HG03139 (cell line): ENCODE results near the gene TSPAN9.

Experiments
- ATAC-seq: cut with Tn5 transposase; IDR thresholded peaks from one replicate; pipeline ENCODE4 v1.9.1; 2021; ENCODE audit not compliant: unreplicated experiment

TSPAN9 gene

DNA sequence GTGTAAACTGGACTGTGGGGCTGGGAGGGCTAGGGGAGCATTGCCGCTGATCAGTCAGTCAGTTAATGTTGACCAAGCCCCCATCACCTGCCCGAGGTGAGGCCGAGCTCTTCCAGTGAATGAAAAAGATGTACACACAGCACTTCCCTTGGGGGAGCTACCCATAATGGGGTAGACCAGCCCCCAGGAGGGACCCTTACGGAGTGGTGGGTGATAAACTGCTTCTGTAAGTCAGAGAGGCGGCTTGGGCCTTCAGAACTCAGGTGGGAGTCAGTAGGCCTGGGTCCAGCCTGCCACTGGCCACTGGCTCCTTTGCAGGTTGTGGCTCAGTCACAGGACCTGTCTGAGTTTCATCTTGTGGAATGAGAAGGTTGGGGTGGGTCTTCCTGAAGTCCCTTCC lies 43.5 kb downstream of the TSPAN9 start:
- ATAC-seq: no peak

GRCh38 chr12:3122841-3123678 lies 45.9 kb downstream of the TSPAN9 start:
- no peak for ATAC-seq

DNA sequence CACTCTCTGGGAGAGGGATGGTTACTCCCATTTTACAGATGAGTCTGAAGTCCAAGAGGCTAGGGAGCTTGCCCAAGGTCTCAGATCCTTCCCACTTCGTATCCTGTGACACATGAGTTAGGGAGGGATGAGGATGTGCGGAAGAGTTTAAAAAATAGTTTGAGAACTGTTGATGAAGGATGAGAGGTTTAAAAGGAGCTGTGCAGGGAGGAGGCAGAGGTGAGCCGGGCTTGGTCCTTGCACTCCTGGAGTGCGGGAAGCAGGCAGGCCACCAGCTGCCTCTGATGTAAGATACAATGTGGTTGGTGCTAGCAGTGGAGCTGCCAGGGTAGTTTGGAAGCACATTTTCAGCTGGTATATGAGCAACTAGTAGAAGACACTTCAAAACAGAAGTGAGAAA lies 46.5 kb downstream of the TSPAN9 start:
- ATAC-seq: no peak

DNA sequence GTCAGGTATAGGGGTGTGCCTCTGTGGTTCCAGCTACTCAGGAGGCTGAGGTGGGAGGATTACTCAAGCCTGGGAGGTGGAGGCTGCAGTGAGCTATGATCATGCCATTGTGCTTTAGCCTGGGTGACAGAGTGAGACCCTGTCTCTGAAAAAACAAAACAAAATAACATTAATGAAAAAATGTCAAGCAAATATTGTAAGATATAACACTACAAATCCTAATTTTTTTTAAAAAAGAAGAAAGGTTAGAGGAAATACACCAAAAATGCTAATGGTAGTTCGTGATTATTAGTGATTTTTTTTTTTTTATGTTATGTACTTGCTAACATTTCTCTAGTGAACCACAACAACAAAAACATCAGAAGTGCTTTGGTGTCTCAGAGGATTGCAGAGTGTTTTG lies 47.7 kb downstream of the TSPAN9 start:
- ATAC-seq: no peak

DNA sequence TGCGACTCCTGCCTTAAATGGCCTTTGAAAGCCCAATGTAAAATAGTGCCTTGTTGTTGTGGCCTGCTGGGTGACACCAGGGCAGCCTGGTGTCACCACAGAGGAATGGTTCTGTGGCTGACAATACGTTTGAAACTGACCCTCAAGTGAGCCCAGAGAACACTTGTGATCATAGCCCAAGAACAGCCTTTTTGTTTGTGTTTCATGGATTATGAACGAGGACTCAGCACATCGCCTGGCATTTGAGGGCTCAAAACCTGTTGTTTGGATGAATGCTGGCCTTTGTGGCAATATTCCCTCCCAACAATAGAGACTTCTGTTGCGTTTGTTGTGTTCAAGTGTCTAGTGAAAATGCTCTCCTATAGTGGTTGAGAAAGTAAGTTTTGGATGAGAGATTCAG lies 48.5 kb downstream of the TSPAN9 start:
- ATAC-seq: no peak

- ATAC-seq: no peak
Measured at GRCh38 chr12:3127832-3128231, 50.7 kb downstream of the TSPAN9 start.

DNA sequence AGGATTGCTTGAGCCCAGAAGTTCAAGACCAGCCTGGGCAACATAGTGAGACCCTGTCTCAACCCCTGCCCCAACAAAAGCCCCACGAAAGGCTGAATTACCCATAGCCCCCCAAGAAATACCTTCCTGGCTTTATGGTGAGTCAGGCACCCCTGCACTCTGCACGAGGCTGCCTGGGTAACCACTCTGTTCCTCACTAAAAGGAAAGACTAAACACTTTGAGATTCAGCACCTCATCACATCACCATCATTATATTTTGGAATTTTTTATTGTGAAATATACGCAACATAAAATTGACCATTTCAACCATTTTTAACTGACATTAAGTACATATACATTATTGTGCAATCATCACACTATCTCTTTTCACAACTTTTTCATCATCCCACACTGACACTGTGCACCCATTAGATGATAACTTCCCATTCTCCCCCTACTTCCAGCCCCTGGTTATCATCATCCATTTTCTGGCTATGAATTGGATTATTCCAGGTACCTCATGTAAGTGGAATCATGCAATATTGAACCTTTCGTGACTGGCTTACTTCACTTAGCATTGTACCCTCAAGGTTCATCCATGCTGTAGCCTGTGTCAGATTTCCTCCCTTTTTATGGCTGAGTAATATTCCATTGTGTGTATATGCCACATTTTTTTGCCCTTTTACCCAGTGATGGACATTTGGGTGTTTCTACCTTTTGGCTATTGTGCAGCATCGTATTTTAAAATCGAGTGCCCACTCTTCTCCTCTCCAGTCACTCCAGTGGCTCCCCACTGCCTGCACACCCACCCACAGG lies 51.5 kb downstream of the TSPAN9 start:
- ATAC-seq: no peak

DNA sequence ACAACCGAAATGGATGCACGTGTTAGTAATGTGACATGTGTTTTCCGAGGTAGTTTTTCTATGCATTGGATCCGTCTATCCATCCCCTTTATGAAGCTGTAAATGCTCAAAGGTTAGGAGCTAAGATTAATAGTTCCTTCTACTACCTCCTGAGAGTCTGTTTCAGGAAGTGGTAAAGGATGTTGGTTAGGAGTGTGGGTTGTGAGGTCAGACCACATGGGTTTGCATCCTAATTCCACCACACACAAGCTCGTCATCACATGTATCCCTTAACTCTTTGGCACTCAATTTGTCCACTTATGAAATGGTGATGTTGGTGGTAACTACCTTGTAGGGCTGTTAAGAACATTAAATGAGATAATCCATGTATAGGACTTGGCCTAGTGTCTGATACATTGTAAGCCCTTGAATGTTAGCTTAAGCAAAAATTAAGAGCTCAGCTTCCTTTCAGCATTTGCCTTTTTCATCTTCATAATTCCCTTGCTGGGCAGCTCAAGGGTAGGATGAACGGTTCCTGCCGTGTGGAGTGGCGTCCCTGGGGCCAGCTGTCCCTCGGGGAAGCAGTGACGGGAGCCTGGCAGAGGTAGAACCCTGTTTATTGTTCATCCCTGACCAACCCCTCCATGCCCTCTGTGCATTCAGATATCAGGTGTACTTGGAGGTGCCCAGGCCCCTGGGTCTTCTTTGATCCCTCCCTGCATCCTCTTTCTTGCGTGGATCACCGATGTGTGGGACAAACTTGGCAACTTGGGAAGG lies 52.3 kb downstream of the TSPAN9 start:
- no peak for ATAC-seq

DNA sequence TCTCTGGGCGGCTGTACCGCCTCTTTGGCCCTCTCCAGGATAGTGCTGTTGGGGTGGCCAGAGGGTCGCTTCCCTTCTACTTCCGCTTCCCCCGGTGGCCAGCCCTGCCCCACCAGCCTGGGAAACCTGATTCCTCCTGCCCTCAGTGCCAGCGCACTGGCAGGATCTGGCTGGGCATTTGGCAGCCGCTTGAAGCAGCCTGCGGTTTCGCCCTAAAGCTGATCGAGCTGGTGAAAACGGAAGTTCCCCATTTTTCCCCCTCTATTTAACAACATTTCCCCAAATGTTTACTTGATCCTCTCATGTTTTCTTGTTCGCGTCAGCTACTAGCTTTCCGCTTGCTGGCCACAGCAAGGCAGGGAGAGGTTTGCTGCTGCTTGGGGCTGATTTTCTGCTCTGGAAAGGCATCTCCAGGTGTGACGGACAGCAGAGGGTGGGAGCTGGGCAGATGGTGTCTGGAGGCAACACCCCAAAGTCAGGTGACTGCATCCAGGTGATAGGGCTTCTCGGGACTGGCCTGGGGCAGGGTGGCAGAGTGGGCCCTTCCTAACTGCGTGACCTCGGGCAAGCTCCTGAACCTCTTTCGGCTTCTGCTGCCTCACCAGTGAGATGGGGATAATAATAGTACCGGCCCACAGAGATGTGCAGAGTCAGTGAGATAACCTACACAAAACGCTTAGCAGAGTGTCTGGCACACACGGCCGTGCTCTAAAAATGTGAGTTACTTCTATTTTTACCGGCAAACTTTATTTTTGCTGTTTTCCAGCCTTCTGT lies 53.1 kb downstream of the TSPAN9 start:
- no peak for ATAC-seq

DNA sequence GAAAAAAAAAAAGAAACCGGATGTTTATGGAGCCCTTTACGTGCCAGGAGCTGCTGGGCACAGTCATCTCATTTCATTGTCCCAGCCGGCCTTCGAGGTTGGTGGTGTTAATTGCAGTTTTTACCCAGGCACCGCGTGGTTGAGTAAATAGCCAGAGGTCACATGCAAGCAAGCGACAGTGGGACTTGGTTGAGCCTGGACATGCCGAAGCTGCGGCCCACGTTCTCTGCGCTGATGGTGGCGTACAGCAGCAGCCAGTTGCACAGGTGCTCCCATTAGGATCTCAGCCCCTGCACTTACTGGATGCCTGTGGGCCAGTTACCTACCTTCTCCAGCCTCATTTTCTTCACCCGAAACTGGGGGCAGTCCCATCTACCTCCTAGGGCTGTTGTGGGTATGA lies 54.0 kb downstream of the TSPAN9 start:
- ATAC-seq: no peak

DNA sequence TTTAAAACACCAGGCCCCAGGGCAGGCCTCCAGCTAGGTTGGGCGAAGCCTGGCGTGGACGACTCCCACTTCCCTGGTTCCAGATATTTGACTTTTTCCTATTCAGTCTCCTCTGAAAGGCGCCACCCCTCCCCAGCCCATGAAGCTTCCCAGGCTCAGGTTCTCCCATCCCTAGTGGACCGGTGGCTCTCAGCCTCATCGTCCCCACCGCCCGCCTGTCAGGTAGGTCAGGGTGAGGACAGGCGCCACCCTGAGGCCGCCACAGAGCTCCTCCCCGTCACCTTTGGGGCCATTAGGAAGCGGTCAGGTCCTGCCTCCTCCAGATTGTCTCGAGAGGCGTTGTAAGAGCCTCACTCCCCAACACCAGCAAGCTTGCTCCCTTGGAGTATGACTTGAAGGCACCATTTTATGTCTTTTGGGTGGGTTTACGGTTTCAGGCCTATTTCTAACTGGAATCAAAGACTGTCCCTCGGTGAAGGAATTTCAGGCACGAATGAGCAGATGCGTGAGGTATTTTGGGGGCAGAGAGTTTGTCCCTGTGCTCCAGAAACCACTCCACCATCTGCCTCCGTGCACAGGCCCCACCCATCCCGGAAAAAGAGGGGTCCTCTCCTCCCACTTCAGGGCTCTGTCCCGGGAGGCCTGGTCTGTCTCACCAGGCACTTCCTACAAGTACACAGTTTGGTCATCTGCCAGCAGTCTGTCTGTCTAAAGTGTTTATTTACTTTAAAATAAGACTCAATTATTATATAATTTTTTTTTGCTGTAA lies 55.6 kb downstream of the TSPAN9 start:
- ATAC-seq: no peak

DNA sequence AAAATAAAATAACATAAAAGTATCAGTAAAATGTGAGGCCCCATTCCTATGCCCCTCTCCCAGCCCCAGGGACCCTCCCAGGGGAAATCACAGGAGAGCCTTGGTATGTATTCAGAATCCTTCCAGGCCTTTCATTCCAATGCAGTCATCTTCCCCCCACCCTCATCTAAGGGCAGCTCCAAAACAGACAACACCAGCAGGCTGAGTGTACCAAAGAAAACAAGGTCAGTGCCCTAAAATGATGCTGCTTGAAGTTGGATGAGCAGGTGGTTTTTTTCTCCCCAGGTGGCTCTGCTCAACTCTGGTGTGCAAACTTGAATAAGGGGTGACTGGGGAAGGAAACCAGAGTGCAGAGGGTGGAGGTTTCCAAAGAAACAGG lies 56.2 kb downstream of the TSPAN9 start:
- ATAC-seq: no peak

DNA sequence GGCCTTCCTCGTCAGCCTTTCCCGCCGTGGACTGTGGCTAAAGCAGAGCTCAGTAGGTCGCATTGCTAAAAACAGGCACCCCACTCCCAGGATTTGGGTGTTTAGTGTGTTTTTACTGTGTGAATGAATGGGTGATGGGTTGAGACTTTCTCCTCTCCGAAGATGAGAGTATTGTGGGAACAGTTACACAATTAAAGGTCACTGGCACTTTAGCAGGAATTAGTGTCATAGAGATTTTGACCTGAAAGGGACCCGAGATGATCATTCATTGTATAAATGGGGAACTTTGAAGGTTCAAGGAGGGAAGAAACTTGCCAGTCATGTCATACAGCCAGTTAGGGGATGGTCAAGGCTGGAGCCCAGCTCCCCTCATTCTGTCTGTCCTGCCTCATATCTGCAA lies 56.9 kb downstream of the TSPAN9 start:
- ATAC-seq: no peak

DNA sequence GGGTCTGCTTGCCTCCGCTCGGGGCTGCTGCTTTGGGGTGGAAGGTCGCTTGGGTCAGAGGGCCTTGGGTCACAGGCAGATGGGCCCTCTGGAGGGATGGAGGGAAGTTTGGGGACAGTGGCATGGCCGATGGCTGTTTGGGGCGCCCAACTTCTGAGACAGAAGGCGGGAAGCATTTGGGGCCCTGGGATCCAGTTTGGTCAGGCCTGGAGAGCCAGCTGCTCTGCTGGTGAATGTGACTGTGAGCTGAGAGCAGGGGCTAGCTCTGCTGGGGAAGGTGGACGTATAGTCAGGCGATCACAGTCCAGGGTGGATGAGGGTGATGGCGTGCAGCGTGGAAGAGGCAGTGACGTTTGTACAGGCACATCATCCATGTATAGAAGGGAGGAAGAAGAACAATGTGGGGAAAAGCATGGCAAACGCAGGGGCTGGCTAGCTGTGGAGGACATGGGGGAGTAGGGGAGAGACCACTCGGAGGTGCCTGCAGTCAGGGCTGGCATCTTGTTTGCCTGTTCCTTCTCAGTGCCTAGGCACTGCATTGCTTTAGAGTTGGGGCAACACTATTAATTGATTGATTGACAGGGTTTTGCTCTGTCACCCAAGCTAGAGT lies 57.5 kb downstream of the TSPAN9 start:
- ATAC-seq: no peak

DNA sequence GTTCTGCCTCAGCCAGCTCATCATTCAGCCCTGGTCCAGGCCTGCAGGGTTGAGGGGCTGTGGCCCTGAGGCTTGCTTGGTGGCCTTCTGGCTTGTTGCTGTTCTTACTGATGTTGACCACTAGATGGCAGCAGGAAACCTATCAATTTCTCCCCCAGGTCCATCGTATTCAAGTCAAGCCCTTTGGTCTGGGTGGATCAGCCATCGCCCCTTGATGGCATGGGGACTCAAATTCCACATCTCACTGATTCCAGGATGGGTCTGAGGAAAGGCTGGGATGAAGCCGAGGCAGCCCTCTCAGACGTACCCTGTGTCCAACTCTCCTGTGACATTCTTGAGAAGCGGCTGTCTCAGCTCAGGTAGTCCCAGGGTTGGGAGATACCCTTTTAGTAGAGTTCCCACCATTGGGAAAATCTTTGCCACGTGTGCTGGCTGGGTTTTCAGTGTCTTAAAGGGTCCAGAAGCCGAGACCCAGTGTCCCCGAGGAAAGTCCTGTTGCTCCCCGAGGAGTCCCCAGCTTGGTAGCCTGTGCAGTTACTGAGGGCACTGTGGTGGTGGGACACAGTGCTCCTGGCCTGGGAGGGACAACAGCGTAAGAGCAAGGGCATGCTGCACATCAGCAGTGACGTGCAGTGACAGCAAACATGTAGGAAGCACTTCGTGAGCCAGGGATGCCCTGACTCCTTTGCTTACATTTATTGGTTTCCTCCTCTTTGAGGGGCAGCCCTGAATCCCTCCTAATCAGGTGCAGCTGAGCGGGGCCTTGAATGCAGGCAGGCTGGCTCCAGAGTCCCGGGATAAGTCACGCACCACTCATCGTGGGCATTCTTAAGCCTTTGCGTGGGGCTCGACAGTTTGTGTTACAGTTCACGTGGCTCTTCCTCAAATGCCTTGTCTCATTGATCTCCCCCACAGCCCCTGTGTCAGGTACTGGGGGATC lies 58.6 kb downstream of the TSPAN9 start:
- ATAC-seq: no peak

DNA sequence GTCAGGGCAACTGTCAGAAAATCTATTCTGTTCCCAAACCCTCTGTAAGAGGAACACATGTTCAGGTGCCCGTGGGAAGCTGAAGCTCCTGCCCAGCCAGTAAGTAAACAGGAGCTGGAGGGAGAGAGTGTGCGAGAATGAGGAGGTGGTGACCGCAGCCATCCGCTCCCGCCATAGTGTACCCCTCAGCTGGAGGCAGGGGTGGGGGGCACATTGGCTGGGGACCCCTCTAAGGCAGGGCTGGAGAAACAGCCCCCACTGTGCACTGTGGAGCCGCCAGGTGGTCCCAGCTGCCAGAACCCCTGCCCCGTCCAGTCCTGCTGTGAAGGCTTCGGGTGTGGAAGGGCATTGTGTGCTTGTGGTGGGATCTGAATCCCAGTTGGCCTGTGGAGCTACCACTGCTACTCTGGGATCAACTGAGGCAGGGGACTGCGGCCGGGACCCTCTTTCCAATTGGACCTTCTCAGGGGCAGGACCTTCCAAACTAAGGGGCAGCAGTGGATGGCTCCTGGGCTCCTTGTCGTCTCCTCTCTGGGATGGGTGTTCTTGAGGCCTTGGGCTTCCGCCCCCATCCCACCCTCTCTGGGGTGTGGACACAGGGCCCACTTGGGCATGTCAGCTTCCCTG lies 59.6 kb downstream of the TSPAN9 start:
- ATAC-seq: no peak

GRCh38 chr12:3137268-3137781 lies 60.1 kb downstream of the TSPAN9 start:
- ATAC-seq: no peak
